DOHH2 (cell line): ENCODE data around the gene JCAD.
A peak's percentile ranks its signal among the peaks of the same experiment; 100 is the strongest.

Source experiments
- H3F3A ChIP-seq: fragments of 200-600 bp; sonication (generic), shearing (Covaris generic); 2 replicates; pipeline ENCODE4 v1.6.0; 2016; ENCODE audit warnings: antibody characterized with exemption, mild to moderate bottlenecking; ENCODE audit not compliant: control insufficient read depth, insufficient read depth
- H3K27ac ChIP-seq: fragments of 200-600 bp; sonication (generic); 2 replicates; pipeline ENCODE4 v1.5.1; 2014; ENCODE audit warnings: low read depth, mild to moderate bottlenecking, low read length, moderate library complexity
- H3K27me3 ChIP-seq: fragments of 200-600 bp; sonication (generic); 2 replicates; pipeline ENCODE4 v1.6.1; 2014; ENCODE audit warnings: mild to moderate bottlenecking, low read length, mixed read lengths; ENCODE audit not compliant: control insufficient read depth
- H3K36me3 ChIP-seq: fragments of 200-600 bp; sonication (generic); 2 replicates; pipeline ENCODE4 v1.6.1; 2014; ENCODE audit warnings: mild to moderate bottlenecking, low read length, moderate library complexity, mixed read lengths; ENCODE audit not compliant: control insufficient read depth
- H3K4me1 ChIP-seq: fragments of 200-600 bp; sonication (generic); 2 replicates; pipeline ENCODE4 v1.6.1; 2014; ENCODE audit warnings: mild to moderate bottlenecking, low read length, mixed read lengths; ENCODE audit not compliant: control insufficient read depth
- H3K4me2 ChIP-seq: fragments of 200-600 bp; sonication (generic); 2 replicates; pipeline ENCODE4 v1.6.0; 2014; ENCODE audit warnings: mild to moderate bottlenecking, low read length, moderate library complexity
- H3K4me3 ChIP-seq: fragments of 200-600 bp; sonication (generic); 2 replicates; pipeline ENCODE4 v1.5.1; 2014; ENCODE audit warnings: mild to moderate bottlenecking, low read length, mixed read lengths
- H3K79me2 ChIP-seq: fragments of 200-600 bp; sonication (generic); 2 replicates; pipeline ENCODE4 v1.6.1; 2014; ENCODE audit warnings: mild to moderate bottlenecking, low read length, mixed read lengths; ENCODE audit not compliant: control insufficient read depth
- H3K9me2 ChIP-seq: fragments of 200-600 bp; sonication (generic); replicated peaks from 2 replicates; pipeline ENCODE4 v1.6.1; 2014; ENCODE audit warnings: mild to moderate bottlenecking, low read length, mixed read lengths; ENCODE audit not compliant: control insufficient read depth
- H3K9me3 ChIP-seq: fragments of 200-600 bp; sonication (generic); 2 replicates; pipeline ENCODE4 v1.6.1; 2014; ENCODE audit warnings: antibody characterized with exemption, low read length, mixed read lengths; ENCODE audit not compliant: control insufficient read depth, insufficient read depth
- H4K20me1 ChIP-seq: fragments of 200-600 bp; sonication (generic); 2 replicates; pipeline ENCODE4 v1.6.0; 2014; ENCODE audit warnings: low read depth, mild to moderate bottlenecking, antibody characterized with exemption, low read length, moderate library complexity; ENCODE audit not compliant: control insufficient read depth, insufficient read depth
- EZH2phosphoT487 ChIP-seq: fragments of 200-600 bp; sonication (generic); IDR thresholded peaks from 2 replicates; pipeline ENCODE4 v1.6.1; 2017; ENCODE audit warnings: borderline replicate concordance, mild to moderate bottlenecking, antibody characterized with exemption, low read length, moderate library complexity, mixed read lengths
- TF ChIP-seq, protein P1 (sequence below): fragments of 200-600 bp; sonication (generic); IDR thresholded peaks from one replicate; pipeline ENCODE4 v1.5.1; 2014; ENCODE audit warnings: antibody characterized with exemption, mild to moderate bottlenecking, low read depth, low read length; ENCODE audit not compliant: poor library complexity, severe bottlenecking

JCAD gene

DNA sequence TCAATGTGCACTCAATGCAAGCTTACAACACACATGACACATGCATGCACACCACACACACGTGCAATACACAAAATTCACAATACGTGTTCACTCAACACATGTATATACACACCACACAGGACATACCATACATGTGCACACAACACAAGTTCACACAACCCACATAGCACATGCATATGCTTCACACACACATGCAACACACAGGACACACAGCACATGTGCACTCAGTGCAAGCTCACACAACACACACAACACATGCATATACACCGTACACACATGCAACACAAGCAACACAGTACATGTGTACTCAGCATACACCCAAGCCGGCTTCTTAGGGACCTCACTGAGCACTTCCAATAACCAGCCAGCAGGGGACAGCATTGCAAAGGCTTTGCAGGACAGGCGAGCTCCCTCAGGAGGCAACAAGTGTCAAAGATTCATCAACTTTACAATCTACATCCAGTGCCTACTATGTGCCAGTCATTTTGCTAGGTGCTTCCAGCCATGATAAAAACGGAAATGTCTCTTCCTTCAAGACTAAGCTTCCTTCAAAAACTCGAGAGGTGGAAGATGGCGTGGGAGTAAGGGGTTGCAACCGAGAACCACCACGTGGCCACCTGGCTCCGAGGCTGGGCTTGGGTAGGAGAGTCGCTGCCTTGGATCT is 61.1 kb downstream of the JCAD start:
- H3K4me2 ChIP-seq: no peak overlapping the region
- H4K20me1 ChIP-seq: no peaks in the 10 kb centered on the region
- no peaks in the 10 kb centered on the region for H3K9me2 ChIP-seq
- no peak overlapping the region for H3K4me3 ChIP-seq
- no peaks in the 10 kb centered on the region for H3K4me1 ChIP-seq
- no peaks in the 10 kb centered on the region for H3K36me3 ChIP-seq
- TF ChIP-seq, protein P1, sequence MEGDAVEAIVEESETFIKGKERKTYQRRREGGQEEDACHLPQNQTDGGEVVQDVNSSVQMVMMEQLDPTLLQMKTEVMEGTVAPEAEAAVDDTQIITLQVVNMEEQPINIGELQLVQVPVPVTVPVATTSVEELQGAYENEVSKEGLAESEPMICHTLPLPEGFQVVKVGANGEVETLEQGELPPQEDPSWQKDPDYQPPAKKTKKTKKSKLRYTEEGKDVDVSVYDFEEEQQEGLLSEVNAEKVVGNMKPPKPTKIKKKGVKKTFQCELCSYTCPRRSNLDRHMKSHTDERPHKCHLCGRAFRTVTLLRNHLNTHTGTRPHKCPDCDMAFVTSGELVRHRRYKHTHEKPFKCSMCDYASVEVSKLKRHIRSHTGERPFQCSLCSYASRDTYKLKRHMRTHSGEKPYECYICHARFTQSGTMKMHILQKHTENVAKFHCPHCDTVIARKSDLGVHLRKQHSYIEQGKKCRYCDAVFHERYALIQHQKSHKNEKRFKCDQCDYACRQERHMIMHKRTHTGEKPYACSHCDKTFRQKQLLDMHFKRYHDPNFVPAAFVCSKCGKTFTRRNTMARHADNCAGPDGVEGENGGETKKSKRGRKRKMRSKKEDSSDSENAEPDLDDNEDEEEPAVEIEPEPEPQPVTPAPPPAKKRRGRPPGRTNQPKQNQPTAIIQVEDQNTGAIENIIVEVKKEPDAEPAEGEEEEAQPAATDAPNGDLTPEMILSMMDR: peak; percentile 98
- no peak for TF ChIP-seq EZH2phosphoT487
- H3K9me3 ChIP-seq: no peaks in the 10 kb centered on the region
- H3K79me2 ChIP-seq: no peaks in the 10 kb centered on the region
- H3K27me3 ChIP-seq: peaks cover 24% of the 10 kb centered on the region
- no peaks in the 10 kb centered on the region for H3F3A ChIP-seq
- no peak overlapping the region for H3K27ac ChIP-seq

DNA sequence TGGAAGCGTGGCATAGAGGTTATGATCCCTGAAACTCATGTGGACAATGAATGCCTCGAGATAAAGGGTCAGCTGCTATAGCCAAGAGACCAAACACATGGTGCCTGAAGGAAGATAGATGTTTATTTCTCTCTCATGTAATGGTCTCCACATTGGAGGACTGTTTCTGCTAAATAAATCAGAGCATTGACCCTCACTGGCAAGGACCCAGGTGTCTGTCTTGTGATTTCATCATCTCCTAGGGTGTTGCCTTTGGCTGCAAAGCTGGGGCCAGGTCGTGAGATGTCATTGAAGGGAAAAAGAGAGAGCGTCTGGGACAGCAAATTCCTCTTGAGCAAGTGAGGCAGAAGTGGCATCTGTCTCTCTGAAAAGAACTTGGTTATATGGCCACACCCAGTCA is 64.6 kb downstream of the JCAD start:
- Histone ChIP-seq H3K4me2 (no peak overlapping the region), H3K27me3 (peaks cover 18% of the 10 kb centered on the region), H3K27ac (no peak overlapping the region), H3K79me2 (no peaks in the 10 kb centered on the region), H3F3A (no peaks in the 10 kb centered on the region), H3K36me3 (no peaks in the 10 kb centered on the region), H3K4me3 (no peak overlapping the region), H4K20me1 (no peaks in the 10 kb centered on the region), H3K4me1 (no peaks in the 10 kb centered on the region), H3K9me3 (no peaks in the 10 kb centered on the region), H3K9me2 (no peaks in the 10 kb centered on the region)
- TF ChIP-seq, protein P1: no peak
- TF ChIP-seq EZH2phosphoT487: no peak

DNA sequence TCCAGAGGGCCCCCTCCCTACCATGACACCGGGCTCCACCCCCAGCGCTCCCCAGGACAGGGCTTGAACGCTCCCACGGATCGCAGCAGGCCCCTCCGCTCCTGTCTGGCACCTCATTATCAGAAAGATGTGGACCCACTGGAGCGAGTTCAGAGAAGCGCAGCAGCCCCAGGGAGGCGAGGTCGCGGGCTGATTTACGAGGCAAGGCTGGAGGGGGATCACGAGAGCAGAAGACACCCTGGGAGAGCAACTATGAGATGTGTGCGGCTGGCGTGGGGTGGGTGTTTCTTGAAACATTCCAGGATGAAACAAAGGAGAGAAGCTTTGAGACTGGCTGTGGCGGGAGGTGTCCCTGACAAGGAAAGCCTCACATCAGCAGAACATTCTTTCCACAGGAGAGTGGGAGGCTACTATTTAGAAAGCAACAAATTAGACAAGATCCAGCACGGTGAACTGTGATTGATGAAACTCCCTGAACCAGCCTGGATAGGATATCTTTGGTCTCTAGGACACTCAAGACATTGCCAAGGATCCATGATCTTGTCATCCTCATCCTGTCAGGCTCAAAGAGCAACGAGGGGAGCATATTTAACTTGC is 66.0 kb downstream of the JCAD start:
- no peak for TF ChIP-seq EZH2phosphoT487
- H3K9me2 ChIP-seq: no peaks in the 10 kb centered on the region
- no peak overlapping the region for H3K4me3 ChIP-seq
- H3K27me3 ChIP-seq: peaks cover 18% of the 10 kb centered on the region
- H3K36me3 ChIP-seq: no peaks in the 10 kb centered on the region
- no peaks in the 10 kb centered on the region for H4K20me1 ChIP-seq
- no peaks in the 10 kb centered on the region for H3F3A ChIP-seq
- H3K4me2 ChIP-seq: no peak overlapping the region
- H3K79me2 ChIP-seq: no peaks in the 10 kb centered on the region
- no peak overlapping the region for H3K27ac ChIP-seq
- no peaks in the 10 kb centered on the region for H3K4me1 ChIP-seq
- no peaks in the 10 kb centered on the region for H3K9me3 ChIP-seq

DNA sequence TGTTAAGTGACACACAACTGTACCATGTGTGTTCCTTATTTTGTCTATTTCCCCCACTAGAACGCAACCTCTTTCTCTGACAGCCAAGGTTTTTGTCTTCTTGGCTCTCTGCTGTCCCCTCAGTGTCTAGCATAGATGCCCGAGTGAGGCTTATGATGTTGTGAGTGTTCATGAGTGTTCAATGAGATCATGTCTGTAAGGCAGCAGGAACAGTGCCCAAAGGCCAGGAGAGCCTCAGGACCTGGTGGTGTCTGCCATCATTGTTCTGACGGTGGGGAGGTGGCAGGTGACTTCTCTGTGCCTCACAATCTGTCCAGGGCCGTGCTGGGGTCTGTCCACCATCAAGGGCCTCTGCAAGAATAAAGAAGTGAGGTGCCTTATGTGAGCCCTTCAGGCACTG is 66.5 kb downstream of the JCAD start:
- H3K9me2 ChIP-seq: no peaks in the 10 kb centered on the region
- H3K4me3 ChIP-seq: no peak overlapping the region
- no peaks in the 10 kb centered on the region for H3K79me2 ChIP-seq
- TF ChIP-seq, protein P1: no peak
- no peak for TF ChIP-seq EZH2phosphoT487
- H3K27me3 ChIP-seq: peaks cover 15% of the 10 kb centered on the region
- H3K36me3 ChIP-seq: no peaks in the 10 kb centered on the region
- no peak overlapping the region for H3K27ac ChIP-seq
- no peaks in the 10 kb centered on the region for H3K9me3 ChIP-seq
- H3K4me1 ChIP-seq: no peaks in the 10 kb centered on the region
- no peaks in the 10 kb centered on the region for H3F3A ChIP-seq
- H4K20me1 ChIP-seq: no peaks in the 10 kb centered on the region
- H3K4me2 ChIP-seq: no peak overlapping the region
